Transverse colon (tissue), 4 donors: Measurements from ENCODE around the gene DHRS12.

Source experiments
- EP300 ChIP-seq: sonication (generic); formaldehyde crosslinking; IDR thresholded peaks from one replicate; pipeline ENCODE4 v1.6.1; 2017; ENCODE audit warnings: antibody characterized with exemption, low read depth
- POLR2A ChIP-seq: fragments of 450-650 bp; IDR thresholded peaks from one replicate; pipeline ENCODE4 v1.6.1; 2016; ENCODE audit warnings: antibody characterized with exemption, mild to moderate bottlenecking, moderate library complexity
- POLR2AphosphoS5 ChIP-seq, 3 donors: sonication (generic); formaldehyde crosslinking; IDR thresholded peaks; one replicate each; pipeline ENCODE4 v1.6.1; 2016; ENCODE audit warnings: antibody characterized with exemption in 3 of 3
- TF ChIP-seq, protein P1 (sequence below), 5 experiments: fragments of 200-600 bp in 3 of 5; fragments of 450-650 bp in 2 of 5; sonication (generic) in 3 of 5; IDR thresholded peaks; 1 replicate in 2 of 5; 2 replicates in 3 of 5; pipeline ENCODE4 v1.5.1; 2016 to 2017; ENCODE audit warnings: antibody characterized with exemption in 5 of 5, inconsistent platforms in 3 of 5, mild to moderate bottlenecking in 2 of 5, moderate library complexity in 1 of 5

DNA sequence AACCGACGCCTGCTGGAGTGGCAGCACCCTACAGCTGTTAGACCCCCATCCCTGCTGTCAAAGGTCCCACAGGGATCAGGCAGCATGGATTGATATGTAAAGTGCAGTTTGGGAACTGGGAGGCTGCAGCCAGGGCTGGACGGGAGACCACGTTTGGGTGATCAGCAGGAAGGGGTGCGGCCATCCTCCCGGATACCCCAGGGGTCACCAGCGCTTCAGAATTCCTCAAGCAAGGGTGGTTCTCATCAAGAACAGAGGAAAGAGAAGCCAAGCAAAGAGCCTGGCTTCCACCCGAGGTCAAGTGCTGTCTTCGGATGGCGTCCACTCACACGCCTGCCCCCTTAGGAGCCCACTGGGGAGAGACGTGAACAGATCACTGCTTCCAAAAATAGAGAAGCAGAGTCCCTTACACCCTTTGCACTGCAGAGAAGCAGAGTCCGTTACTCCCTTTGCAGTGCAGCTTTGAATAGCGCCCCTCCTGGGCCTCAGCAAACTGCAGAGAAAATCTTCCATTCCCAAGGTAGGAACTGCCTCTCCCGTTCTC is 35.5 kb downstream of the DHRS12 start:
- TF ChIP-seq EP300 = no peak
- no peak for TF ChIP-seq POLR2A
- TF ChIP-seq, protein P1, sequence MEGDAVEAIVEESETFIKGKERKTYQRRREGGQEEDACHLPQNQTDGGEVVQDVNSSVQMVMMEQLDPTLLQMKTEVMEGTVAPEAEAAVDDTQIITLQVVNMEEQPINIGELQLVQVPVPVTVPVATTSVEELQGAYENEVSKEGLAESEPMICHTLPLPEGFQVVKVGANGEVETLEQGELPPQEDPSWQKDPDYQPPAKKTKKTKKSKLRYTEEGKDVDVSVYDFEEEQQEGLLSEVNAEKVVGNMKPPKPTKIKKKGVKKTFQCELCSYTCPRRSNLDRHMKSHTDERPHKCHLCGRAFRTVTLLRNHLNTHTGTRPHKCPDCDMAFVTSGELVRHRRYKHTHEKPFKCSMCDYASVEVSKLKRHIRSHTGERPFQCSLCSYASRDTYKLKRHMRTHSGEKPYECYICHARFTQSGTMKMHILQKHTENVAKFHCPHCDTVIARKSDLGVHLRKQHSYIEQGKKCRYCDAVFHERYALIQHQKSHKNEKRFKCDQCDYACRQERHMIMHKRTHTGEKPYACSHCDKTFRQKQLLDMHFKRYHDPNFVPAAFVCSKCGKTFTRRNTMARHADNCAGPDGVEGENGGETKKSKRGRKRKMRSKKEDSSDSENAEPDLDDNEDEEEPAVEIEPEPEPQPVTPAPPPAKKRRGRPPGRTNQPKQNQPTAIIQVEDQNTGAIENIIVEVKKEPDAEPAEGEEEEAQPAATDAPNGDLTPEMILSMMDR (IDR thresholded peaks at IDR 0.05) = no peak
- TF ChIP-seq POLR2AphosphoS5 (IDR thresholded peaks at IDR 0.05) = no peak
